GM21619 (cell line): ENCODE results near the gene MAGEA4.

Experiments used
- ATAC-seq: cut with Tn5 transposase; IDR thresholded peaks from one replicate; pipeline ENCODE4 v1.9.1; 2021; ENCODE audit not compliant: unreplicated experiment

Gene MAGEA4

DNA sequence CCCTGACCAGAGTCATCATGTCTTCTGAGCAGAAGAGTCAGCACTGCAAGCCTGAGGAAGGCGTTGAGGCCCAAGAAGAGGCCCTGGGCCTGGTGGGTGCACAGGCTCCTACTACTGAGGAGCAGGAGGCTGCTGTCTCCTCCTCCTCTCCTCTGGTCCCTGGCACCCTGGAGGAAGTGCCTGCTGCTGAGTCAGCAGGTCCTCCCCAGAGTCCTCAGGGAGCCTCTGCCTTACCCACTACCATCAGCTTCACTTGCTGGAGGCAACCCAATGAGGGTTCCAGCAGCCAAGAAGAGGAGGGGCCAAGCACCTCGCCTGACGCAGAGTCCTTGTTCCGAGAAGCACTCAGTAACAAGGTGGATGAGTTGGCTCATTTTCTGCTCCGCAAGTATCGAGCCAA lies 11.0 kb downstream of the MAGEA4 start:
- no peak for ATAC-seq

DNA sequence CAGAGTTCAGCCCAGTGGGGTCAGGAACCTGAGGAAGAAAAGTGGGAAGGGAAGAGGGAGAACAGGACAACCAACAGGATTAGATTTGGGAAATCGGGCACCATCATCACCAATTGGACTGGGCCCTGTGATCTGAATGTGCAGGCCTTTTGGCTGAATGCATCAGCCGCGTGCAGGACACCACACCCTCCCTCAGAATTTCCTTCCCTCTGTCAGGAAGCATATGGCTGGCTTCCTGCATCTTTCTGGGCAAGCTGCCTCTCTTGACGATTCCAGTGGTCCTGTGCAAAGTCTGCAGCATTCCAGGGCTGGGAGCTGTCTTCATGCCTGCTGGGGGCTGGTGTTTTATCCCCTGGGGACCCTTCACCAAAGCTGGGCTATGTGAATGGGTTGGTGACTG lies 16.4 kb downstream of the MAGEA4 start:
- ATAC-seq, result no peak

DNA sequence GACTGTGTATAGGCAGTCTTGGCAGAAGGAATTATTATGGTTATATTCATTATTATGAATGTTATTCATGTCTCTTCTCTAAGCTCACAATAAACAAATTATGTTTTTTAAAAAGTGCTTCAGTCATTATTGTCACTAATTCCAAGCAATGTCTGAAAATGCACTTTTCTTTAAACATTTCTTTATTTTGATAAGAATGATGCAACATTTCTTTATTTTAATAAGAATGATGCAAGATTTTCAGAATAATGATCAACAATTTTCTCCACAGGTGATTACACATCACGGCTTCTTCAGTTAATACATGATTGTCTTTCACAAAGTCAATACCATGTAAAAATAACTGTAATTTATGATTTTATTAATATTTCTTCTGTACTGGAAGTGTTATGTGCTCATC lies 22.7 kb downstream of the MAGEA4 start:
- no peak for ATAC-seq

DNA sequence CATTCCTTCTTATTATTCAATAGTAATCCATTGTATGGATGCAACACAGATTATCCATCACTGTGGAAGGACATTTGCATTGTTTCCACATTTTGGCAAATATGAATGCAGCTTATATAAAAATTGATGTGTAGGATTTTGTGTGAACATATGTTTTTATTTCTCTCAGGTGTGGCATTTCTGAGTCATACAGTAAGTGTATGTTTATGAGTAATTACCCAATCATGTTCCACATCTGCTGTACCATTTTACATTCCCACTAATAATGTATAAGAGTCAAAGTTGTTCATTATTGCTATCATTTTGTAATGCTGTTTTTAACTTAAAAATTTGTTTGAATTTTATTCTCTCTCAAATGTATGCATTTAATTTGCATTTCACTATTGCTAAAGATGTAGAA lies 25.5 kb downstream of the MAGEA4 start:
- no peak for ATAC-seq

DNA sequence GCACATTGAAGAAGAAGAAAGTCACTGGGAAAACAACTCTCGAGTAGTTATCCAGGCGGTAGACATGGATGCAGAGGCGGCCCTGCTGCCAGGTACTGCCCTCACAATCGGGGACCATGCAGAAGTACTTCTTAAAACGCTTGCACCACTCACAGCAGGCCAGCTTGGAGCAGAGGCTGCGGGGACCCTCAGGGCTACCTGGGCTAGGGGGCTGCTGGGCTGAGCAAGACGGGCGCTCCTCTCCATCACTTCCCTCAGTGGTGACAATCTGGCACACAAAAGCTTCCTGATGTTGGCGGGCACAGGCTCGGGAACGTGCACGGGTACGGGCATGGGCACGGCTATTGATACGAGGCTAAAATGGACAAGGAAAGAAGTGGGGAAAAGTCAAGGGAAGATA lies 42.0 kb downstream of the MAGEA4 start:
- no peak for ATAC-seq

DNA sequence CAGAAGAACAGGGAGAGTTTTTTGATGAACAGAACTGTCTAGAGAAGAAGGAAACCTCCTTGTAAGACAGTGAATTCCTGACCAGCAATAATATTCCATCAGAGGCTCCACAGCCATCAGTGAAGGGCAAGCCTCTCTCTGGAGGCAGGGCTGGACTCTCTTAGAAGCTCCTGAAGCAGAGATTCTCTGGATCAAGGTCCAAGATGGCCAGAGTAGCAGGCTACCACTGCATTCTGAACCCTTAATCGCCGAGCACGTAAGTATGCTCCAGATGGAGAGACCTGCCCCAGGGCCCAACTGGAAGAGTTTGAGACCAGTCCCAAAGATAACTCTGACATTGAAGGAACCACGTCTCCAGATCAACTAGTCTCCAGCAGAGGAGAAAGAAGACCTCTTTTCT lies 45.4 kb downstream of the MAGEA4 start:
- ATAC-seq, result no peak

DNA sequence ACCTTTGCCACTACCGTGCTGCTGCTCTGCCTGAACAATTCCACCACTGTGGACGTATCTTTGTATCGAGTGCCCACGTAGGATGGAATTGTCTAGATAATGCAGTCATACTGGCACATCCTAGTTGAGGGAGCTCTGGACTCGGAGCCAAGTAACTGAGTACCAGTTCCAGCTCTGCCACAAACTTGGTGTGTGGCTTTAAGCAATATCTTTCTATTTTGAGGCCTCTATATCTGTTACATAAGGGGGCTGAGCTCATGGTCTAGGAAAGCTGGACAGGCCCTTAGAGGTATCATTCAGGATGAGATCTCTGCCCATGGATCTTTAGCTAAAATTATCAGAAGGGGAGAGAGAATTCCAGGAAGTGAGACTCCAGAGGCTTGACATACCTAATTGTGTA lies 49.3 kb downstream of the MAGEA4 start:
- ATAC-seq, result no peak

DNA sequence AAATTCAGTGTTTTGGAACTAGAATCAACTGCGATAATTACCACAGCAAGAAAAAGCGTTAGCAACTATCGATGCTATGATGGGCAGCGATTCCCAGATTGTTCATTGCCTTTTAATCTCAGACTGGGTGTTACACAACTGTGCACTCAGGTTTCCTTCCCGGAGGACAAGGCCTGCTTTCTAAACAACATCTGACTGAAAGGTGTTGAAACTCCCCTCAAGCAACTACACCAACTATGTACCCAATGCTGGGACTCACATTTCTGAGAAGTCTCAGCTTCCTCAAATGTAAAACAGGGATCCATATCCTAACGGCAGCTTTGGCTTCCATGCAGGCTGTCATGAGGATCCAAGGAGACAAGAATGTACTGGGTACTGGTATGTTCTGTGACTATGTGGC lies 53.5 kb downstream of the MAGEA4 start:
- ATAC-seq, result no peak

DNA sequence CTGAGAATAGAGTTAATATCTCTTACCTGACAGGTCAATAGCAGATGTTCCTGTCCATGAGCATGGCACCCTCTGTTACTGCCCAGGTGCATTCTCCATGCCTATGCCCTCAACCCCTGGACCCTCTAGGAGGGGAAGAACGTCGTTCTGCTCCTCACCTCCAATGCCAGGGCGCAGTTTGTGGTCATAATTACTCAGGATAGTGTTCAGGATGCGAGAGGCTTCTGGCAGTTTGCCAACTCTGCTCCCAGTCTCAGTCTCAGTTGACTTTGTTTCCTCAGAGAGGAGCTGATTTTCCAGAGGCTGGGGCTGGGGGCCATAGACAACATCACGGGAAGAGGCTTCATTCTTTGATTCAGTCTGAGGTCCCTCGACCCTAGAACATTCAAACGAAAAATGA lies 57.3 kb downstream of the MAGEA4 start:
- ATAC-seq, result no peak

DNA sequence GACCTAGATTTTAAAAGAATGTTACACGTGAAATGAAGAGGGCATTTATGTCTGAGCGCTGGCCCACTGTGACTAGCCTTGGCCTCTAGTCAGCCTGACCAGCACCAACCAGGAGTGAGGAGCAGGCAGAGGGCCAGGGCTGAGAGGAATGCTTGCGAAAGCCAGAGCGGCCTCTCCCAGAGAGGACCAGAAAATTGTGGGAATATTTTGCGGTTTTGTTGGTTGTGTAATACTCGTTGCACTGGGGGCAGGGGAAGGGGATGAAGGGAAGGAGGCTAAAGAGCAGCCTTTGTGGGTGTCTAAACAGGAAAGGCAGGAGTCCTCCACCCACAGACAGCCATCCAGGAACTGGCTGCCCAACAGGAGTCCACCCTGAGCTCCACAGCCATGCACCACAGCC lies 58.0 kb downstream of the MAGEA4 start:
- no peak for ATAC-seq

DNA sequence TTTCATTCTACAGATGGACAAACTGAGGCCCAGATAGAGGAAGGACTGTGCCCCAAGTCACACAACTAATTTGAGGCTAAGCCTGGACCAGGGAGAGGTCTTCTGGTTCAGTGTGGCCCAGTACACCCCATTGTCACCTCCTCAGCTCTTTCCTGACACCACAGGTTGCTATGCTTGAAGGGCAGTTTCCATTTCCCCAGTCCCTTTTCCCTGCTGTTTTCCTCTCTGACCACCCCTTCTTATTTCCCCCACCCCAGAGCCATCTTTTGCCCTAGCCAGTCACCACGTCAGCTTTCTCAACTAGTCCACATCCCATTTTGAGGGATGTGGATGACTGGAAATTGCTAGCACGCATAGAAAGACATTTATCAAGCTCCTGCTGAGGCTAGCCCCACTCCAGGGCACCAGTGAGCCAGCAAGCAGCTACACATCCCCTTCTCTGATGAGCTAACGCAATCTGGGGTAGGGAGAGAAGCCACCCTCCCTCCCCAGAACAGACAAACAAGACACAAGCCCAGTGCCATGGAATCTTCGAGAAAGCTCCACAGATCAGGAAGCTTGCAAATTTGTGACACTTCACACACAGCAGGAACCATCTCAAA lies 60.5 kb downstream of the MAGEA4 start:
- ATAC-seq, result no peak

DNA sequence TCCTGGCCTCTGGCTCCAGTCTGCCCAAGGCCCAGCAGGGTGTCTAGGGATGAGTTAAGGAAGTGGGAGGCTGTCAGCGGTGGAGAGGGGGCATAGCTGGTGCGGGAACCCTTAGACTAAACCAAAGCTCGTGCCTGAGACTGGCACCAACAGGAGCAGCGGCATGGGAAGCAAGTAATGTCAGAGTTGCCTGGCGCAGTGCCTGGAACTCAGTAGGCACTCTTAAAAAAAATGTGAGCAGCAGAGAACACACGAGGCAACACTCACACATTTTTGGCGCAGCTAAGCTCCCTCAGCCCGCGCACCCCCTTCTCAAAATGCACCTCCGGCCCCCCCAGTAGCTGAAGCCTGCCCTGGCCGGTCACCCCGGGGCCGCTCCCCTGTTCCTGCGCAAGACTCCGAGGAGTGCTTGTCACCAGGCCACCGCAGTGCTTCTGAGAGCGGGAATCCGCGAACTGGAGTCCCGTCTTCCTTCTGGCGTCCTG lies 61.2 kb downstream of the MAGEA4 start:
- no peak for ATAC-seq
